ENCODE measurements around the gene IDH3B.

IDH3B gene

DNA sequence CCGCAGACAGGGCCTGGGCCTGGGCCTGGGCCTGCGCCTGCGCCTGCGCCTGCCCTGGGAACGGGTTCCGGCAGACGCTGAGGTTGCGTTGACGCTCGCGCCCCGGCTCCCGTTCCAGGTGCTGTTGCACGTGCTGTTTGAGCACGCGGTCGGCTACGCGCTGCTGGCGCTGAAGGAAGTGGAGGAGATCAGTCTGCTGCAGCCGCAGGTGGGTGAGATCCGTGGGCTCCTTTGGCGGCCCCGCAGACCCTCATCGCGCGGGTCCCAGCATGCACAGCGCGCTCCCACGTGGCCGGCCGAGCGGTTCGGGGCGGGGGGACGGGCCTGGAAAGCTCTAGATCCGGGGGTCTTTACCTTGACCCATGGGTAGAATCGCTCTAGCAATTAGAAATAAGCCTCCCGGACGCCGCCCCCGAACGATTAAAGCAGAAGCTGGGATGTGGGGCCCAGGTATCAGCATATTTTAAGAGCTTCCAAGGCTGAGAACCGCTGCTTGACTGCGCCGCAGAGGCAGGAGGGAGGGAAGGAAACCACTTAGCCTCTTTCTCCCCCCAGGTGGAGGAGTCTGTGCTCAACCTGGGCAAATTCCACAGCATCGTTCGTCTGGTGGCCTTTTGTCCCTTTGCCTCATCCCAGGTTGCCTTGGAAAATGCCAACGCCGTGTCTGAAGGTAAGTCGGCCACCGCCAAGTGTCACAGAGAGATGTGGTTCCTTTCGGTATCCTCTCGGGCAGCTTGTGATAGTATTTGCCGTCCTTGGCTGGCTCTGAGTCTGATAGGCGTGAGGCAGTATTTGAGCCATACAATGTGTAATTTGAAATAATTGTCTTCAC lies 11.1 kb downstream of the IDH3B start:
- H3K36me3 ChIP-seq = peaks cover 51% of the 10 kb centered on the region
- H3K4me3 ChIP-seq (ENCODE audit: low read depth, low read length) = peak overlapping the region; percentile 95
- no peaks in the 10 kb centered on the region for H3K9me3 ChIP-seq
- no peaks in the 10 kb centered on the region for H3K27me3 ChIP-seq
- H3K4me1 ChIP-seq = no peaks in the 10 kb centered on the region
- peak; percentile 38 for DNase-seq
- TF ChIP-seq, protein P1, sequence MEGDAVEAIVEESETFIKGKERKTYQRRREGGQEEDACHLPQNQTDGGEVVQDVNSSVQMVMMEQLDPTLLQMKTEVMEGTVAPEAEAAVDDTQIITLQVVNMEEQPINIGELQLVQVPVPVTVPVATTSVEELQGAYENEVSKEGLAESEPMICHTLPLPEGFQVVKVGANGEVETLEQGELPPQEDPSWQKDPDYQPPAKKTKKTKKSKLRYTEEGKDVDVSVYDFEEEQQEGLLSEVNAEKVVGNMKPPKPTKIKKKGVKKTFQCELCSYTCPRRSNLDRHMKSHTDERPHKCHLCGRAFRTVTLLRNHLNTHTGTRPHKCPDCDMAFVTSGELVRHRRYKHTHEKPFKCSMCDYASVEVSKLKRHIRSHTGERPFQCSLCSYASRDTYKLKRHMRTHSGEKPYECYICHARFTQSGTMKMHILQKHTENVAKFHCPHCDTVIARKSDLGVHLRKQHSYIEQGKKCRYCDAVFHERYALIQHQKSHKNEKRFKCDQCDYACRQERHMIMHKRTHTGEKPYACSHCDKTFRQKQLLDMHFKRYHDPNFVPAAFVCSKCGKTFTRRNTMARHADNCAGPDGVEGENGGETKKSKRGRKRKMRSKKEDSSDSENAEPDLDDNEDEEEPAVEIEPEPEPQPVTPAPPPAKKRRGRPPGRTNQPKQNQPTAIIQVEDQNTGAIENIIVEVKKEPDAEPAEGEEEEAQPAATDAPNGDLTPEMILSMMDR (IDR thresholded peaks at IDR 0.05; ENCODE audit: low read depth, low read length) = no peak

- no peaks in the 10 kb centered on the region for H3K4me1 ChIP-seq
- H3K4me3 ChIP-seq (ENCODE audit: low read depth, low read length) = peak within 1 kb of the TSS; percentile 95
- H3K36me3 ChIP-seq = peaks cover 45% of the 10 kb centered on the region
- no peaks in the 10 kb centered on the region for H3K27me3 ChIP-seq
- peak; percentile 87 for DNase-seq
- TF ChIP-seq, protein P1 (IDR thresholded peaks at IDR 0.05; ENCODE audit: low read depth, low read length) = no peak
- H3K9me3 ChIP-seq = no peaks in the 10 kb centered on the region
These were observed 12.0 kb downstream of the IDH3B start, which contains the start of gene NOP56 for GRCh38 chr20:2651772-2652723. Gene NOP56 (plus strand): TSS chr20:2652632. CDS start chr20:2652661, 29 bp downstream.

GRCh38 chr20:2643708-2644107 lies 20.3 kb downstream of the IDH3B start:
- no peaks in the 10 kb centered on the region for H3K27me3 ChIP-seq
- TF ChIP-seq, protein P1 (IDR thresholded peaks at IDR 0.05; ENCODE audit: low read depth, low read length) = no peak
- H3K4me1 ChIP-seq = no peaks in the 10 kb centered on the region
- no peak overlapping the region for H3K4me3 ChIP-seq (ENCODE audit: low read depth, low read length)
- no peaks in the 10 kb centered on the region for H3K9me3 ChIP-seq
- H3K36me3 ChIP-seq = no peaks in the 10 kb centered on the region
- DNase-seq = no peak

GRCh38 chr20:2640899-2641298 lies 23.1 kb downstream of the IDH3B start:
- Histone ChIP-seq H3K4me3 (ENCODE audit: low read depth, low read length) (no peak overlapping the region), H3K27me3 (no peaks in the 10 kb centered on the region), H3K36me3 (no peaks in the 10 kb centered on the region), H3K9me3 (no peaks in the 10 kb centered on the region), H3K4me1 (no peaks in the 10 kb centered on the region)
- no peak for DNase-seq
- TF ChIP-seq, protein P1 (IDR thresholded peaks at IDR 0.05; ENCODE audit: low read depth, low read length) = no peak

- Histone ChIP-seq H3K4me3 (ENCODE audit: low read depth, low read length) (no peak overlapping the region), H3K27me3 (no peaks in the 10 kb centered on the region), H3K4me1 (no peaks in the 10 kb centered on the region), H3K36me3 (no peaks in the 10 kb centered on the region), H3K9me3 (no peaks in the 10 kb centered on the region)
- no peak for DNase-seq
- TF ChIP-seq, protein P1 (IDR thresholded peaks at IDR 0.05; ENCODE audit: low read depth, low read length) = no peak
These were observed 23.8 kb downstream of the IDH3B start for GRCh38 chr20:2640260-2640659.
